Keratinocyte (primary cell): Measurements from ENCODE around the gene GABRE. TPM values are rescaled to one million over a fixed set of nuclear protein-coding genes. Genes with fewer than 3 reads are reported as not detected.
A peak's percentile ranks its signal among the peaks of the same experiment; 100 is the strongest.

Experiments
- DNase-seq: peaks from one replicate; pipeline ENCODE4 v3.0.0-alpha.2; 2011; ENCODE audit warnings: low read depth, missing footprints, low spot score
- FAIRE-seq: peaks from 2 replicates; lab custom pipeline; 2011; peaks lifted over from hg19 to GRCh38; lab: Jason Lieb, UNC
- H2AFZ ChIP-seq: 2 replicates; pipeline ENCODE4 v1.6.0; 2012; ENCODE audit warnings: low read length, control low read depth, inconsistent platforms; ENCODE audit not compliant: control insufficient read depth
- H3K27ac ChIP-seq: 2 replicates; pipeline ENCODE4 v1.5.1; 2011; ENCODE audit warnings: low read length; ENCODE audit not compliant: control insufficient read depth, insufficient read depth
- H3K27me3 ChIP-seq: 3 replicates; pipeline ENCODE4 v1.6.0; 2011; ENCODE audit warnings: low read length; ENCODE audit not compliant: control insufficient read depth, insufficient read depth; ENCODE audit errors: extremely low read depth
- H3K36me3 ChIP-seq, 2 experiments: 2 replicates in 1 of 2; 3 replicates in 1 of 2; pipeline ENCODE4 v1.5.1; 2011; ENCODE audit warnings: low read length in 2 of 2, mild to moderate bottlenecking in 1 of 2; ENCODE audit not compliant: control insufficient read depth in 2 of 2, insufficient read depth in 2 of 2; ENCODE audit errors: extremely low read depth in 1 of 2
- H3K4me1 ChIP-seq: 3 replicates; pipeline ENCODE4 v1.5.1; 2011; ENCODE audit warnings: low read length; ENCODE audit not compliant: control insufficient read depth, insufficient read depth; ENCODE audit errors: extremely low read depth
- H3K4me2 ChIP-seq: 3 replicates; pipeline ENCODE4 v1.6.0; 2011; ENCODE audit warnings: low read depth, low read length; ENCODE audit not compliant: control insufficient read depth, insufficient read depth; ENCODE audit errors: extremely low read depth
- H3K4me3 ChIP-seq, 3 experiments: fragments of 200-600 bp in 1 of 3; sonication (generic) in 1 of 3; 2 replicates in 2 of 3; 3 replicates in 1 of 3; pipeline ENCODE4 v1.5.1; 2011 to 2016; ENCODE audit warnings: low read length in 3 of 3, mild to moderate bottlenecking in 3 of 3, control low read depth in 2 of 3, inconsistent platforms in 1 of 3, low read depth in 1 of 3, mixed read lengths in 1 of 3, mixed run types in 1 of 3, moderate library complexity in 1 of 3; ENCODE audit not compliant: control insufficient read depth in 2 of 3, insufficient read depth in 2 of 3; ENCODE audit errors: extremely low read depth in 1 of 3
- H3K79me2 ChIP-seq: 2 replicates; pipeline ENCODE4 v1.6.0; 2012; ENCODE audit warnings: low read length; ENCODE audit not compliant: control insufficient read depth, insufficient read depth
- H3K9ac ChIP-seq: 3 replicates; pipeline ENCODE4 v1.6.0; 2011; ENCODE audit warnings: low read length; ENCODE audit not compliant: control insufficient read depth, insufficient read depth; ENCODE audit errors: extremely low read depth
- H3K9me1 ChIP-seq: 3 replicates; pipeline ENCODE4 v1.6.0; 2011; ENCODE audit warnings: low read length; ENCODE audit not compliant: control insufficient read depth, insufficient read depth; ENCODE audit errors: extremely low read depth
- H3K9me3 ChIP-seq: 2 replicates; pipeline ENCODE4 v1.5.1; 2012; ENCODE audit warnings: low read depth, low read length; ENCODE audit not compliant: control insufficient read depth
- H4K20me1 ChIP-seq: 3 replicates; pipeline ENCODE4 v1.6.0; 2011; ENCODE audit warnings: low read length; ENCODE audit not compliant: control insufficient read depth, insufficient read depth; ENCODE audit errors: extremely low read depth
- EZH2 ChIP-seq: IDR thresholded peaks from one replicate; pipeline ENCODE4 v1.6.1; 2012; ENCODE audit warnings: inconsistent platforms, mild to moderate bottlenecking, low read length, moderate library complexity
- dilution Hi-C: fragments of 300-500 bp; cut with MboI; formaldehyde crosslinking; loops from one replicate; pipeline ENCODE4 v1.7.0; 2020; ENCODE audit warnings: low sequenced_read_pairs; ENCODE audit not compliant: extremely low pct_ligation_motif_present
- polyA plus RNA-seq, 5 experiments: library from polyadenylated mRNA; depleted of rRNA in 3 of 5; stranded (reverse) in 3 of 5; stranded (forward) in 1 of 5; unstranded in 1 of 5; fragments of >200 nt; gene quantifications; 1 replicate in 1 of 5; 2 replicates in 3 of 5; 3 replicates in 1 of 5; pipeline versions ENCODE4 v1.2.1 to v1.2.3, GENCODE V29; 2011 to 2012; ENCODE audit warnings: missing spikeins in 2 of 5, low read depth in 1 of 5, low replicate concordance in 1 of 5
- TF ChIP-seq, protein P1 (sequence below), 3 experiments: IDR thresholded peaks in 1 of 3; conservative IDR thresholded peaks in 1 of 3; optimal IDR thresholded peaks in 1 of 3; 2 replicates in 2 of 3; 3 replicates in 1 of 3; pipeline versions ENCODE3 to v1.5.1; 2011; ENCODE audit warnings: low read length in 3 of 3, mild to moderate bottlenecking in 3 of 3, moderate library complexity in 2 of 3, control low read depth in 1 of 3, inconsistent platforms in 1 of 3; ENCODE audit not compliant: insufficient read depth in 2 of 3; ENCODE audit errors: extremely low read depth in 1 of 3

The GABRE gene
- polyA plus RNA-seq, 1 donor (not counting 4 experiments of a cell fraction or from before 2014, with no cell fraction given): 34.1 TPM

DNA sequence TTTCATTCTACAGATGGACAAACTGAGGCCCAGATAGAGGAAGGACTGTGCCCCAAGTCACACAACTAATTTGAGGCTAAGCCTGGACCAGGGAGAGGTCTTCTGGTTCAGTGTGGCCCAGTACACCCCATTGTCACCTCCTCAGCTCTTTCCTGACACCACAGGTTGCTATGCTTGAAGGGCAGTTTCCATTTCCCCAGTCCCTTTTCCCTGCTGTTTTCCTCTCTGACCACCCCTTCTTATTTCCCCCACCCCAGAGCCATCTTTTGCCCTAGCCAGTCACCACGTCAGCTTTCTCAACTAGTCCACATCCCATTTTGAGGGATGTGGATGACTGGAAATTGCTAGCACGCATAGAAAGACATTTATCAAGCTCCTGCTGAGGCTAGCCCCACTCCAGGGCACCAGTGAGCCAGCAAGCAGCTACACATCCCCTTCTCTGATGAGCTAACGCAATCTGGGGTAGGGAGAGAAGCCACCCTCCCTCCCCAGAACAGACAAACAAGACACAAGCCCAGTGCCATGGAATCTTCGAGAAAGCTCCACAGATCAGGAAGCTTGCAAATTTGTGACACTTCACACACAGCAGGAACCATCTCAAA lies 1.3 kb downstream of the GABRE start:
- Histone ChIP-seq H3K4me2 (peak overlapping the region; percentile 80), H3K79me2 (peaks cover 16% of the 10 kb centered on the region), H4K20me1 (no peaks in the 10 kb centered on the region), H3K9me3 (no peaks in the 10 kb centered on the region), H3K36me3 (peaks cover 0 to 7% of the 10 kb centered on the region in 2 experiments), H2AFZ (no peak overlapping the region), H3K9ac (peak overlapping the region; percentile 73), H3K27me3 (no peaks in the 10 kb centered on the region), H3K9me1 (no peaks in the 10 kb centered on the region), H3K4me1 (peaks cover 24% of the 10 kb centered on the region), H3K27ac (peak overlapping the region; percentile 60), H3K4me3 (peak overlapping the region; percentile 51 to 76 (median 64))
- dilution Hi-C loops: no loop called here
- FAIRE-seq (no peak), DNase-seq (no peak)
- TF ChIP-seq EZH2: no peak
- TF ChIP-seq, protein P1, sequence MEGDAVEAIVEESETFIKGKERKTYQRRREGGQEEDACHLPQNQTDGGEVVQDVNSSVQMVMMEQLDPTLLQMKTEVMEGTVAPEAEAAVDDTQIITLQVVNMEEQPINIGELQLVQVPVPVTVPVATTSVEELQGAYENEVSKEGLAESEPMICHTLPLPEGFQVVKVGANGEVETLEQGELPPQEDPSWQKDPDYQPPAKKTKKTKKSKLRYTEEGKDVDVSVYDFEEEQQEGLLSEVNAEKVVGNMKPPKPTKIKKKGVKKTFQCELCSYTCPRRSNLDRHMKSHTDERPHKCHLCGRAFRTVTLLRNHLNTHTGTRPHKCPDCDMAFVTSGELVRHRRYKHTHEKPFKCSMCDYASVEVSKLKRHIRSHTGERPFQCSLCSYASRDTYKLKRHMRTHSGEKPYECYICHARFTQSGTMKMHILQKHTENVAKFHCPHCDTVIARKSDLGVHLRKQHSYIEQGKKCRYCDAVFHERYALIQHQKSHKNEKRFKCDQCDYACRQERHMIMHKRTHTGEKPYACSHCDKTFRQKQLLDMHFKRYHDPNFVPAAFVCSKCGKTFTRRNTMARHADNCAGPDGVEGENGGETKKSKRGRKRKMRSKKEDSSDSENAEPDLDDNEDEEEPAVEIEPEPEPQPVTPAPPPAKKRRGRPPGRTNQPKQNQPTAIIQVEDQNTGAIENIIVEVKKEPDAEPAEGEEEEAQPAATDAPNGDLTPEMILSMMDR (optimal IDR thresholded peaks at IDR 0.05 in 1 of 3, IDR thresholded peaks at IDR 0.05 in 1 of 3, conservative IDR thresholded peaks at IDR 0.05 in 1 of 3; ENCODE audit: extremely low read depth in 1 of 3, insufficient read depth in 2 of 3, low read length in 3 of 3): no peak

DNA sequence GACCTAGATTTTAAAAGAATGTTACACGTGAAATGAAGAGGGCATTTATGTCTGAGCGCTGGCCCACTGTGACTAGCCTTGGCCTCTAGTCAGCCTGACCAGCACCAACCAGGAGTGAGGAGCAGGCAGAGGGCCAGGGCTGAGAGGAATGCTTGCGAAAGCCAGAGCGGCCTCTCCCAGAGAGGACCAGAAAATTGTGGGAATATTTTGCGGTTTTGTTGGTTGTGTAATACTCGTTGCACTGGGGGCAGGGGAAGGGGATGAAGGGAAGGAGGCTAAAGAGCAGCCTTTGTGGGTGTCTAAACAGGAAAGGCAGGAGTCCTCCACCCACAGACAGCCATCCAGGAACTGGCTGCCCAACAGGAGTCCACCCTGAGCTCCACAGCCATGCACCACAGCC lies 3.8 kb downstream of the GABRE start:
- no peak overlapping the region for H3K4me3 ChIP-seq
- FAIRE-seq (no peak), DNase-seq (no peak)
- no peaks in the 10 kb centered on the region for H3K9me3 ChIP-seq
- no peaks in the 10 kb centered on the region for H4K20me1 ChIP-seq
- H3K9ac ChIP-seq: no peak overlapping the region
- TF ChIP-seq, protein P1 (optimal IDR thresholded peaks at IDR 0.05 in 1 of 3, IDR thresholded peaks at IDR 0.05 in 1 of 3, conservative IDR thresholded peaks at IDR 0.05 in 1 of 3; ENCODE audit: extremely low read depth in 1 of 3, insufficient read depth in 2 of 3, low read length in 3 of 3): no peak
- no peak for TF ChIP-seq EZH2
- H3K27ac ChIP-seq: no peak overlapping the region
- dilution Hi-C loops: no loop called here
- no peaks in the 10 kb centered on the region for H3K27me3 ChIP-seq
- H3K4me2 ChIP-seq: peak overlapping the region; percentile 42
- H3K36me3 ChIP-seq: peaks cover 0 to 8% of the 10 kb centered on the region in 2 experiments
- H3K79me2 ChIP-seq: peaks cover 16% of the 10 kb centered on the region
- H2AFZ ChIP-seq: no peak overlapping the region
- H3K4me1 ChIP-seq: peaks cover 12% of the 10 kb centered on the region
- H3K9me1 ChIP-seq: no peaks in the 10 kb centered on the region
